ENCODE measurements around the gene CCDC148.

The CCDC148 gene

GRCh38 chr2:158197940-158198339 is 258.6 kb downstream of the CCDC148 start:
- no peak overlapping the region for H3K4me3 ChIP-seq (ENCODE audit: low read length)
- DNase-seq (ENCODE audit: low read depth, low spot score) = no peak

GRCh38 chr2:158194229-158194628 is 262.3 kb downstream of the CCDC148 start:
- DNase-seq (ENCODE audit: low read depth, low spot score) = no peak
- H3K4me3 ChIP-seq (ENCODE audit: low read length) = no peak overlapping the region

DNA sequence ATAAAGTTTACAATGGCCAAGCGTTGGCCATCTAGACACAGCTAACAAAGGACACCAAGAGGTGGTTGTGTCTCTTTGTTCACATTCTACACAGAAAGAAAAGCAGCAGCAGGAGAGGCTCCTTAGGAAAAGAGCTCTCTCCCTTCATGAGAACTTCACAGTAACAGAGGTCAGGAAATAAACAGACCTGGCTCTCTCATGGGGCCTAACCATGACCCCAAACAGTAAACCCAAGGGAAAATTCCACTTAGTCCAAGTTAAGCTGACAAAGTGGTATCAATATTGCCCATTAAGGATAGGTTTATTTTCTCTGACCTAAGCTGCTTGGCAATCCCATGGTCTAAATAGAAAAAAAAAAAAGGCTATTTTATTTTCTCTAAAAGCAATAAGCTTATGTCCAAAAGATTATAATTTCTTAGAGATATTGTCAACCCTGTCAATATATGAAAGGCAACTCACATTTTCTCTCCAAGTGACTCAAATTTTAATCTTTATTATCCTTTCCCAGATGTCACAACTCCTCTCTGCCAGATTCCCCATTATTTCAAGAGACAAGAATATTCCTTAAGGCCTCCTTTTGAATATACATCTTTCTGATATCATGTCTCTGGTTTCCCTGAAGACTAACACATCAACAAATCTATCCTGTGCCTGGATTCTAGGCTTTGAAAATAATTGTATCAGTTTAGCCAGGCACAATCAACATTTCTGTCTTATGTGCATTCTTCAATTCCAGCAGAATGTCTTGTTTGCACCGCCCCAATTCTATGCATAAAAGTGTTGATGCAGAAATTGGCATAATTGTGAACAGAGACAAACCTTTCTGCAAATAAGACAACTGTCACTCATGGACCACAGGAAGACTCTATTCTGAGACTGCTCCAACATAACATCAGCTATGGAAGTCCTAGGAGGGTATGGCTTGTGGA is 263.8 kb downstream of the CCDC148 start:
- no peak overlapping the region for H3K4me3 ChIP-seq (ENCODE audit: low read length)
- no peak for DNase-seq (ENCODE audit: low read depth, low spot score)

DNA sequence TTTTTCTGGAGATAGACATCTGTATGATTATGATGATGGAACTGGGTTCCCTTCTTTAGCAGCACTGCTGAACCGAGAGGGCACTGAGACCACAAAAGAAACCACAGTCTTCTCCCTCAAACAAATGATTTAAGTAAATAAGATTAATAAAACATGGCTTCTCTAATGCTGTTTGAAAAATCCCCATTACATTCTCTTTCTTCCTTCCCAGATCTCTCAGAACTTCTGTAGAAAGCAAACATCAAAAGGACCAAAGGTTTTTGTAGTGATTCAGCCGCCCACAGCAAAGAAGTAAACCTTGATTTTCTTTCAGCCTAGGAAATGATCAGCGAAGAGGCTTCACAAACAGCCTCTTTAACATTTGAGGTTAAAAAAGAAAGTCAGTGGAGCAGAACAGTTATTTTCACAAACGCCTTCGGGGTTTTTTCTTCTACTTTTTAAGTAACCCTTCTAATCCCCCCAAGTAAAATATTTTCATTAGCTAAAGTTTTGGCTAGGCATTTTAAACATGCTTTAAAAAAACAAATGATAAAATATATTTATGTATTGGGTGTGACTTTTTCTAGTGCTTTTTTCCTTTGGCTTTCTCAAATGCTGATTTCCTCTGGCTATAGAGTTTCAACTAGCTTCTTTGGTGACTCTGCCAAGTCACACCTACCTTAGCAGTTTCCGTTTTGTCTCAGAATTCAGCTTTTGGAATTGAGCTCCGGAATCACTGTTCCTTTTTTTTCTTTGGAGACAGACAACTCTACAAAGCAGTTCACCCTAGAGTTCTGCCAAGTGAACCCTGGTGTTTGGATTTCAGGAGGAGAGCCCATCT is 265.3 kb downstream of the CCDC148 start:
- peak; percentile 81 for DNase-seq (ENCODE audit: low read depth, low spot score)

DNA sequence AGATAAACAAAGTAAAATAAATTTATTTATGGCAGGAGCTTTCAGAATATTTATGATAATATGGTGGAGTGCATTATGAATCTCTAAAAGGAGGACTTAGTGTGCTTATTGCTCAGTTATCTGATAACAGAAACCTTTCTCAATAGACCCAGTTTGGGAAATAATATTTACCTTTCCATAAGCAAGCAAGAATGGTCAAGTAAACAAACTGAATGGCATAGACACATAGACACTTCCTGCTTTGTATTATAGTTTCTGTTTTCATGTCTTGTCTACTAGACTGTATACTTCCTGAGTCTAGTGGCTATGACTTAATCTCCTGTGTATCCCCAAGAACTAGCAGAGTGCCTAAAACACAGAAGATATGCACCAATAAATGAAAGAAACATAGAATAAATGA is 267.0 kb downstream of the CCDC148 start:
- no peak overlapping the region for H3K4me3 ChIP-seq (ENCODE audit: low read length)
- no peak for DNase-seq (ENCODE audit: low read depth, low spot score)

More for the DNA sequence above, 265.3 kb downstream of the CCDC148 start:
- no peak overlapping the region for H3K4me3 ChIP-seq (ENCODE audit: low read length)

GRCh38 chr2:158187908-158188307 is 268.6 kb downstream of the CCDC148 start:
- DNase-seq (ENCODE audit: low read depth, low spot score) = no peak
- H3K4me3 ChIP-seq (ENCODE audit: low read length) = no peak overlapping the region

GRCh38 chr2:158184556-158185343 is 271.8 kb downstream of the CCDC148 start:
- no peak for DNase-seq (ENCODE audit: low read depth, low spot score)
- no peak overlapping the region for H3K4me3 ChIP-seq (ENCODE audit: low read length)

- no peak overlapping the region for H3K4me3 ChIP-seq (ENCODE audit: low read length)
- DNase-seq (ENCODE audit: low read depth, low spot score) = no peak
Observed at GRCh38 chr2:158184001-158184400, 272.6 kb downstream of the CCDC148 start.

DNA sequence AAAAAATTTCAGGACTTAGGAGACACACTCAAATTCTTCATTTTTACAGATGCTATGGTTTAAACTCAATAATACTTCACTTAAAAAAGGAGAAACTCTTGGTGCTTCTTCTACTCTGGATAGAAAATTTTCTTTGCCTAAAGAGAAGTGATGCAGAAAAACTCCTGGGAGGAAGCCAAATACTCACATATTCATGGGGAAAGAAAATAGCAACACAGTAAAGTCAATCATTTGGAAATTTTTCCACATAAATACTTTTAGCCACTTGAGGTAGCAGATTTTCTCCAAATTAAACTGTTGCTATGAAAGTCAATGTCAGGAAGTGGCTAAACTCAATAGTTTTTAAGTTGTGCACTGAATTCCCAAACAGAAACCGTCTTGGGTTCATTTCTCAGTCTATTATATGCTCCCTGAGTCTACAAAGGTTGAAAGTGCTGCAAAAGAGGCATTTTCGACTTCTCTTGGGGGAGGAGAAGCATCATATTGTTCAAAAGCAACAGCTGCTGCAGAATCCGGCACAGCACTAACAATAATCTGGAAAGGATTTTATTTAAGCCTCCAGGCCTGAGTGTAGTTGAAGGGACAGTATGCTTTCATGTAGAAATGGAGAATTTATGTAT is 273.8 kb downstream of the CCDC148 start:
- no peak overlapping the region for H3K4me3 ChIP-seq (ENCODE audit: low read length)
- DNase-seq (ENCODE audit: low read depth, low spot score) = no peak

GRCh38 chr2:158181171-158181570 is 275.4 kb downstream of the CCDC148 start:
- no peak overlapping the region for H3K4me3 ChIP-seq (ENCODE audit: low read length)
- DNase-seq (ENCODE audit: low read depth, low spot score) = no peak

DNA sequence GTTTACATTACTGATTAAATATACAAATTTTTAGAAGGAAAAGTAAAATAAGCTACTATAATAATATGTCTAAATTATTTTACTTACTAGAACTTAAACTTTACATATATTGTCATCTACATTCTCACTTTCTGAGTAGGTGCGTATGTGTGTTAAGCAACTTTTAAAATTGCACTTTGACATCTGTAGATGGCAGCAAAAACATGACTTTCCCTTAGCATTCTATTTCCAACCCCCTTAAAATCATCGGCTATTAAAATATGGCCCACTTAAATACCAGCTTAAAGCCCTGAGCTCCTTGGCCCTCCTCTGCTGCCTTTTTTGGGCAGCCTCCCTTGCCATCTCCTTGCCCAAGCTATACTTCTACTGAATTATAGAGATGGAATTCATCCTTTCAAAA is 276.9 kb downstream of the CCDC148 start:
- peak; percentile 12 for DNase-seq (ENCODE audit: low read depth, low spot score)
- no peak overlapping the region for H3K4me3 ChIP-seq (ENCODE audit: low read length)

GRCh38 chr2:158178646-158179045 is 277.9 kb downstream of the CCDC148 start:
- DNase-seq (ENCODE audit: low read depth, low spot score) = no peak
- no peak overlapping the region for H3K4me3 ChIP-seq (ENCODE audit: low read length)

- DNase-seq (ENCODE audit: low read depth, low spot score) = no peak
- H3K4me3 ChIP-seq (ENCODE audit: low read length) = no peak overlapping the region
Observed at GRCh38 chr2:158174956-158175355, 281.6 kb downstream of the CCDC148 start.

DNA sequence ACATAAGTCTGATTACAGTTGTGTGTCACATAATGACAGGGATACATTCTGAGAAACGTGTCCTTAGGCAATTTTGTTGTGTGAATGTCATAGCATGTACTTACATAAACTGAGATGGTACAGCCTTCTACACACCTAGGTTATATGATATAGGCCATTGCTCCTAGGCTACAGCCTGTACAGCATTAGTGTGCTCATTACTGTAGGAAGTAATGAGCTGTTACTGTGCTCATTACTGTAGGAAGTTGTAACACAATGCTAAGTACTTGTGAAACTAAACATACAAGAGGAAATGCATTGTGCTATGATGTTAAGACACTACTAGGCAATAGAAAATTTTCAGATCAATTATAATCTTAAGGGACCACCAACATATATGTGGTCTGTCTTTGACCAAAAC is 282.1 kb downstream of the CCDC148 start:
- H3K4me3 ChIP-seq (ENCODE audit: low read length) = no peak overlapping the region
- no peak for DNase-seq (ENCODE audit: low read depth, low spot score)

GRCh38 chr2:158172719-158173118 is 283.8 kb downstream of the CCDC148 start:
- no peak overlapping the region for H3K4me3 ChIP-seq (ENCODE audit: low read length)
- DNase-seq (ENCODE audit: low read depth, low spot score) = no peak

DNA sequence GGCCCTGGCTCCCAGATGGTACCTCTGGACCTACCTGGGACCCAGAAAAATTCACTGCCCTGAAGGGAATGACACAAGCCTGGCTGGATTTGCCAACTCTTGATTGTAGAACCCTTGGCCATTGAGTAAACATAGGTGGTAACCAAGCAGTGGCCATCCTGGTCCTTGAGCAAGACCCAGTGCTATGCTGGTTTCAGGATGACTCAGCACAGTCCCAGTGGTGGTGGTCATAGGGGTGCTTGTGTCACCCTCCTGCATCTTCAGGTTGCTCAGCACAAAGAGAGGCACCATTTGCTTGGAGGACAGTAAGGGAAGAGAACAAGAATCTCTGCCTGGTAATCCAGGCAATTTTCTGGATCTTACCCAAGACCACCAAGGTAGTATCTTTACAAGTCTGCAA is 302.0 kb downstream of the CCDC148 start:
- H3K4me3 ChIP-seq (ENCODE audit: low read length) = no peak overlapping the region
- no peak for DNase-seq (ENCODE audit: low read depth, low spot score)

DNA sequence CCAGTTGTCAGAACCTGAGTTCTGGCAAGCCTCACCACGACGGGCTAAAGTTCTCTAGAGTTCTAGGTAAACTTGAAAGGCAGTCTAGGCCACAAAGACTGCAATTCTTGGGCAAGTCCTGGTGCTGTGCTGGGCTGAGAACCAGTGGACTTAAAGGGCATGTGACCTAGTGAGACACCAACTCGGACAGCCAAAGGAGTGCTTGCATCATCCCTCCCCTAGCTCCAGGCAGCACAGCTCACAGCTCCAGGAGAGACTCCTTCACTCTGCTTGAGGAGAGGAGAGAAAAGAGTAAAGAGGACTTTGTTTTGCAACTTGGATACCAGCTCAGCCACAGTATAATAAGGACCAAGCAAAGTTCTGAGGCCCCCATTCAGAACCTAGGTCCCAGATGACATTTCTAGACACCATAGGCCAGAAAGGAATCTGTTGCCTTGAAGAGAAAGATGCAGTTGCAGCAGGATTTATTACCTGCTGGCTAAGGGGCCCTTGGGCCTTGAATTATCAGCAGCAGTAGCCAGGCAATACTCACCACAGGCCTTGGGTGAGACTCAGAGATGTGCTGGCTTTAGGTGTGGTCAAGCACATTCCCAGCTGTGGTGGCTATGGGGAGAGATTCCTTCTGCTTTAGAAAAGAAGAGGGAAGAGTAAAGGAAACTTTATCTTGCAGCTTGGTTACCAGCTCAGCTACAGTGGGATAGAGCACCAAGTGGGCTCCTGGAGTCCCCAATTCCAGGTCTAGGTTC is 303.1 kb downstream of the CCDC148 start:
- DNase-seq (ENCODE audit: low read depth, low spot score) = no peak
- no peak overlapping the region for H3K4me3 ChIP-seq (ENCODE audit: low read length)

DNA sequence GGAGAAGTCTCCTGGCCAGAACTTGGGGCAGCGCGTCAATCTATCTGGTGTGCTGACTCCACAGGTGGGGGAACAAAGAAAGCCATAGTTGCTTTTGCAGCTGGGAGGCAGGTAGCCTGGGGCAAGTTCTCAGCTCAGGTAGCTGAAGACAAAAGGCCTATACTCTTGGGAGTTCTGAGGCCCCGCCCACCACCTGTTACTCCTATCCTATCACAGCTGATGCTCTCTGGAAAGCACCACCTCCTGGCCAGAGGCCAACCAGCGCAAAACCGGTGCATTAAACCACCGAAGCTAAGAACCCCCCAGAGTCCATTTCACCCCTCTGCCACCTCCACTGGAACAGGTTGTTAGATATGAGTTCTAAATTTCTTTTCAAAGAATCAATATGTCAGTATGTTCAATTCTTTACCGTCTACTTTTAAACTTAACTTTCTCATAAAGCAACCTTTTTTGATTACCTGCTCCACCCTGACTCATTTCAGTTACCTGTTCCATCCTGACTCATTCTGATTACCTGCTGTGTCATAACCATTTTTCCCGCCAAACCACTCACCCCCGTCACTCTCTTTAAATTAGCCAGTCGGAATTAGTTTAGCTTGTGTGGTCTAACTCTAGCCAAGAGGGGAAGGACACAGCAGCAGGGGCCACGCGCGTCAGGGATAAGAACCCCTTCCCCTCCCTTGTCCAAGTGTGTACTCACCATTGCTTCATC is 311.5 kb downstream of the CCDC148 start:
- H3K4me3 ChIP-seq (ENCODE audit: low read length) = no peak overlapping the region
- DNase-seq (ENCODE audit: low read depth, low spot score) = no peak

All from Jurkat, Clone E6-1 (cell line).